SK-N-SH (cell line): ENCODE measurements around the gene CHRNB1. TPM values are rescaled to one million over a fixed set of nuclear protein-coding genes. Genes with fewer than 3 reads are reported as not detected.

ENCODE experiments used
- CTCF ChIA-PET: fragments of 300-600, 350-600 bp; formaldehyde crosslinking; extraction: SDS; loops from one replicate; lab custom pipeline; 2021; lab: Yijun Ruan, JAX
- POLR2A ChIA-PET: fragments of 350-600 bp; sonication (Branson Sonifier 250); formaldehyde crosslinking; extraction: SDS; loops from one replicate; lab custom pipeline; 2020; ENCODE audit warnings: antibody characterized with exemption, inconsistent platforms; lab: Yijun Ruan, JAX
- DNase-seq: peaks from one replicate; pipeline ENCODE4 v3.0.0; 2012
- H2AFZ ChIP-seq: fragments of 200-600 bp; sonication (generic); 2 replicates; pipeline ENCODE4 v1.8.1; 2016; ENCODE audit warnings: antibody characterized with exemption, mild to moderate bottlenecking, low read depth
- H3F3A ChIP-seq: fragments of 200-600 bp; sonication (generic); replicated peaks from 2 replicates; pipeline ENCODE3; 2016; ENCODE audit warnings: antibody characterized with exemption, mild to moderate bottlenecking; ENCODE audit not compliant: insufficient read depth
- H3K27ac ChIP-seq, 2 experiments: fragments of 200-500 bp in 1 of 2; fragments of 200-600 bp in 1 of 2; sonication (Bioruptor generic) in 1 of 2; sonication (generic), shearing (Covaris generic) in 1 of 2; 2 replicates each; pipeline versions ENCODE4 v1.5.1 to v1.6.1; 2014 to 2016; ENCODE audit warnings: low read depth in 2 of 2, inconsistent platforms in 1 of 2, low read length in 1 of 2, mild to moderate bottlenecking in 1 of 2, mixed read lengths in 1 of 2
- H3K27me3 ChIP-seq: fragments of 200-600 bp; sonication (generic), shearing (Covaris generic); 2 replicates; pipeline ENCODE4 v1.6.1; 2016; ENCODE audit warnings: mixed run types; ENCODE audit not compliant: insufficient read depth
- H3K36me3 ChIP-seq, 2 experiments: fragments of 200-500 bp in 1 of 2; fragments of 200-600 bp in 1 of 2; sonication (Bioruptor generic) in 1 of 2; sonication (generic) in 1 of 2; replicated peaks in 1 of 2; 2 replicates each; pipeline versions ENCODE3 to v1.5.1; 2014 to 2016; ENCODE audit warnings: low read length in 1 of 2, mild to moderate bottlenecking in 1 of 2; ENCODE audit not compliant: insufficient read depth in 2 of 2, control insufficient read depth in 1 of 2
- H3K4me1 ChIP-seq, 2 experiments: fragments of 200-500 bp in 1 of 2; fragments of 200-600 bp in 1 of 2; sonication (Bioruptor generic) in 1 of 2; sonication (generic), shearing (Covaris generic) in 1 of 2; 2 replicates each; pipeline versions ENCODE4 v1.5.1 to v1.6.1; 2014 to 2016; ENCODE audit warnings: low read depth in 1 of 2, low read length in 1 of 2, mixed run types in 1 of 2; ENCODE audit not compliant: insufficient read depth in 2 of 2, control insufficient read depth in 1 of 2
- H3K4me2 ChIP-seq: fragments of 200-600 bp; sonication (generic), shearing (Covaris generic); 2 replicates; pipeline ENCODE4 v1.6.1; 2017; ENCODE audit warnings: mixed run types
- H3K4me3 ChIP-seq, 2 experiments: fragments of 200-500 bp in 1 of 2; fragments of 200-600 bp in 1 of 2; sonication (Bioruptor generic) in 1 of 2; sonication (generic), shearing (Covaris generic) in 1 of 2; 2 replicates each; pipeline versions ENCODE4 v1.5.1 to v1.8.1; 2014 to 2016; ENCODE audit warnings: low read depth in 2 of 2, inconsistent platforms in 1 of 2, low read length in 1 of 2, mild to moderate bottlenecking in 1 of 2, mixed read lengths in 1 of 2, moderate library complexity in 1 of 2
- H3K79me2 ChIP-seq: fragments of 200-600 bp; sonication (generic); 2 replicates; pipeline ENCODE4 v1.8.1; 2017; ENCODE audit warnings: mild to moderate bottlenecking; ENCODE audit not compliant: insufficient read depth
- H3K9ac ChIP-seq: fragments of 200-600 bp; sonication (generic); 2 replicates; pipeline ENCODE4 v1.6.1; 2017; ENCODE audit warnings: mixed run types
- H3K9me2 ChIP-seq: fragments of 200-600 bp; sonication (generic); 2 replicates; pipeline ENCODE4 v1.6.1; 2017; ENCODE audit warnings: mixed run types
- H3K9me3 ChIP-seq: fragments of 200-600 bp; sonication (generic); 2 replicates; pipeline ENCODE4 v1.6.1; 2017; ENCODE audit warnings: mixed run types, mild to moderate bottlenecking, moderate library complexity
- H4K20me1 ChIP-seq: fragments of 200-600 bp; sonication (generic); 2 replicates; pipeline ENCODE4 v1.6.1; 2017; ENCODE audit warnings: mild to moderate bottlenecking, mixed run types; ENCODE audit not compliant: insufficient read depth
- CHD2 ChIP-seq: fragments of 150-350 bp; IDR thresholded peaks from 2 replicates; pipeline ENCODE4 v1.6.1; 2018; ENCODE audit warnings: low read length; ENCODE audit not compliant: partially characterized antibody
- EP300 ChIP-seq, 2 experiments: IDR thresholded peaks; 2 replicates each; pipeline versions ENCODE4 v1.4.0 to v1.6.1; 2012; ENCODE audit warnings: borderline replicate concordance in 1 of 2, low read depth in 1 of 2, low read length in 1 of 2
- FOXM1 ChIP-seq: IDR thresholded peaks from 2 replicates; pipeline ENCODE4 v1.4.0; 2012; ENCODE audit warnings: low read depth, mild to moderate bottlenecking
- GATA2 ChIP-seq: sonication (generic); formaldehyde crosslinking; IDR thresholded peaks from 2 replicates; pipeline ENCODE4 v1.5.0; 2020; ENCODE audit warnings: mild to moderate bottlenecking, missing genetic modification reagents
- JUND ChIP-seq: IDR thresholded peaks from 2 replicates; pipeline ENCODE4 v1.4.0; 2012
- RFX5 ChIP-seq: IDR thresholded peaks from 2 replicates; pipeline ENCODE4 v1.6.1; 2012; ENCODE audit warnings: mild to moderate bottlenecking, improper control_type of control experiment, low read length
- SMC3 ChIP-seq: IDR thresholded peaks from 2 replicates; pipeline ENCODE4 v1.6.1; 2012; ENCODE audit warnings: low read depth, low read length, improper control_type of control experiment
- TCF12 ChIP-seq: IDR thresholded peaks from 2 replicates; pipeline ENCODE4 v1.4.0; 2012
- WGBS: methylation state at CpG from one replicate; pipeline ENCODE4 v1.1.6; 2017; ENCODE audit warnings: low lambda C conversion rate; 5-methylcytosine and 5-hydroxymethylcytosine counted together
- polyA plus RNA-seq, 3 experiments: library from polyadenylated mRNA; depleted of rRNA; stranded (reverse); fragments of >200 nt; gene quantifications; 2 replicates each; pipeline ENCODE4 v1.2.3, GENCODE V29; 2012
- TF ChIP-seq, protein P1 (sequence below): IDR thresholded peaks from 2 replicates; pipeline ENCODE4 v1.4.0; 2012; ENCODE audit warnings: low read depth, borderline replicate concordance
- TF ChIP-seq, protein P2 (sequence below): fragments of 150-350 bp; IDR thresholded peaks from 2 replicates; pipeline ENCODE4 v1.6.1; 2016; ENCODE audit warnings: mild to moderate bottlenecking, low read depth, low read length
- TF ChIP-seq, protein P3 (sequence below): IDR thresholded peaks from 2 replicates; pipeline ENCODE4; 2012
- TF ChIP-seq, protein P4 (sequence below): IDR thresholded peaks from 2 replicates; pipeline ENCODE4 v1.6.1; 2012; ENCODE audit warnings: mild to moderate bottlenecking, low read depth, low read length, moderate library complexity

Gene CHRNB1
- polyA plus RNA-seq, 1 of the 3 experiments (the other 2 are of a cell fraction) = 26.8 TPM

DNA sequence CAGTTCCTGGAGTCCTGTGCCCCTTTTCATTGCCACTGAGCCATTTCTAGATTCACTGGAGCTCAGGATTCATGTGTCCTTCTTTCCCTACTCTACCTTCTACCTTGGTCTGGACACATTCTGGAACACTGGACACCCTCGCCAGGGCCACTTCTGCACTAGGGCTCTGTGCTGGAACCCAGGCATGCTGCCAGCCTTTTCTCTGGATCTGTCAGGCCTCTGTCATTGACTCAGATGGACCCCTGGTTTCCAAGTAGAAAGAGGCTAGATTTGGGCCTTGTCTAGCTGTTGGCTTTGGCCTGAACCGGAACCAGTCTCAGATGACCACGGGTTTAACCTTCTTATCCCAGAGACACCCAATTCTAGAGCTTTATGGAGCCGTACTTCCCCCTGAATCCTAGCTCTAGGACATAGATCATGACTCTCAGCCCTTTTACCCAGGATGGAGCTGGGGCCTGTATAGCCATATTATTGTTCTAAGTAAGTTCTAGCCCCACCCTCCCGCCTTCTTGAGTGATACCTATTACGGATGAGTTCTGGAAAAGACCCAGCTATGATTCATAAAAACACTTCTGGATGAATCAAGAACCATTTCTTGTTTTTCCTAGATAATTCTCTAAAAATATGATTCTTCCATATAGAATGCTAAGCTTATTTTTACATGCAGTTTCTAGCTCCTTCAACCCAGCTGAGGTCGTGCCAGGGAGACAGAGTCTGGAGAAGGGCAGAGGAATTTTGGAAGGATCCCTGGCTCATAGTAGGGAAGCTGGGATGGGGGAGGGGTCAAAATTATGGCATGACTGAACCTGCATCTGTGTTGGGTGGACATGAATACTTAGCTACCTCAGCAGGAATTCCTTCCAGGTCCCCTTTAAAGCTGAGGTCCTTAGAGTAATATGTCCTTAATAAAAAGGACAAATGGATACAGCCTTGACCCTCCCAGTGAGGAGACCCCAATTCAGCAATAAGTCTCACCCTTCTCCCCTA is 1.1 kb upstream of the CHRNB1 start:
- TF ChIP-seq, protein P1, sequence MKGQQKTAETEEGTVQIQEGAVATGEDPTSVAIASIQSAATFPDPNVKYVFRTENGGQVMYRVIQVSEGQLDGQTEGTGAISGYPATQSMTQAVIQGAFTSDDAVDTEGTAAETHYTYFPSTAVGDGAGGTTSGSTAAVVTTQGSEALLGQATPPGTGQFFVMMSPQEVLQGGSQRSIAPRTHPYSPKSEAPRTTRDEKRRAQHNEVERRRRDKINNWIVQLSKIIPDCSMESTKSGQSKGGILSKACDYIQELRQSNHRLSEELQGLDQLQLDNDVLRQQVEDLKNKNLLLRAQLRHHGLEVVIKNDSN = no peak
- TF ChIP-seq RFX5 (no peak), TCF12 (no peak), FOXM1 (no peak), SMC3 (no peak), CHD2 (no peak), JUND (no peak), GATA2 (CRISPR knock-in tag) (no peak), EP300 (IDR thresholded peaks at IDR 0.05; ENCODE audit: borderline replicate concordance in 1 of 2, low read depth in 1 of 2, low read length in 1 of 2) (no peak)
- TF ChIP-seq, protein P2, sequence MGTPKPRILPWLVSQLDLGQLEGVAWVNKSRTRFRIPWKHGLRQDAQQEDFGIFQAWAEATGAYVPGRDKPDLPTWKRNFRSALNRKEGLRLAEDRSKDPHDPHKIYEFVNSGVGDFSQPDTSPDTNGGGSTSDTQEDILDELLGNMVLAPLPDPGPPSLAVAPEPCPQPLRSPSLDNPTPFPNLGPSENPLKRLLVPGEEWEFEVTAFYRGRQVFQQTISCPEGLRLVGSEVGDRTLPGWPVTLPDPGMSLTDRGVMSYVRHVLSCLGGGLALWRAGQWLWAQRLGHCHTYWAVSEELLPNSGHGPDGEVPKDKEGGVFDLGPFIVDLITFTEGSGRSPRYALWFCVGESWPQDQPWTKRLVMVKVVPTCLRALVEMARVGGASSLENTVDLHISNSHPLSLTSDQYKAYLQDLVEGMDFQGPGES = no peak
- TF ChIP-seq, protein P3, sequence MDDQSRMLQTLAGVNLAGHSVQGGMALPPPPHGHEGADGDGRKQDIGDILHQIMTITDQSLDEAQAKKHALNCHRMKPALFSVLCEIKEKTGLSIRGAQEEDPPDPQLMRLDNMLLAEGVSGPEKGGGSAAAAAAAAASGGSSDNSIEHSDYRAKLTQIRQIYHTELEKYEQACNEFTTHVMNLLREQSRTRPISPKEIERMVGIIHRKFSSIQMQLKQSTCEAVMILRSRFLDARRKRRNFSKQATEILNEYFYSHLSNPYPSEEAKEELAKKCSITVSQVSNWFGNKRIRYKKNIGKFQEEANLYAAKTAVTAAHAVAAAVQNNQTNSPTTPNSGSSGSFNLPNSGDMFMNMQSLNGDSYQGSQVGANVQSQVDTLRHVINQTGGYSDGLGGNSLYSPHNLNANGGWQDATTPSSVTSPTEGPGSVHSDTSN = no peak
- TF ChIP-seq, protein P4, sequence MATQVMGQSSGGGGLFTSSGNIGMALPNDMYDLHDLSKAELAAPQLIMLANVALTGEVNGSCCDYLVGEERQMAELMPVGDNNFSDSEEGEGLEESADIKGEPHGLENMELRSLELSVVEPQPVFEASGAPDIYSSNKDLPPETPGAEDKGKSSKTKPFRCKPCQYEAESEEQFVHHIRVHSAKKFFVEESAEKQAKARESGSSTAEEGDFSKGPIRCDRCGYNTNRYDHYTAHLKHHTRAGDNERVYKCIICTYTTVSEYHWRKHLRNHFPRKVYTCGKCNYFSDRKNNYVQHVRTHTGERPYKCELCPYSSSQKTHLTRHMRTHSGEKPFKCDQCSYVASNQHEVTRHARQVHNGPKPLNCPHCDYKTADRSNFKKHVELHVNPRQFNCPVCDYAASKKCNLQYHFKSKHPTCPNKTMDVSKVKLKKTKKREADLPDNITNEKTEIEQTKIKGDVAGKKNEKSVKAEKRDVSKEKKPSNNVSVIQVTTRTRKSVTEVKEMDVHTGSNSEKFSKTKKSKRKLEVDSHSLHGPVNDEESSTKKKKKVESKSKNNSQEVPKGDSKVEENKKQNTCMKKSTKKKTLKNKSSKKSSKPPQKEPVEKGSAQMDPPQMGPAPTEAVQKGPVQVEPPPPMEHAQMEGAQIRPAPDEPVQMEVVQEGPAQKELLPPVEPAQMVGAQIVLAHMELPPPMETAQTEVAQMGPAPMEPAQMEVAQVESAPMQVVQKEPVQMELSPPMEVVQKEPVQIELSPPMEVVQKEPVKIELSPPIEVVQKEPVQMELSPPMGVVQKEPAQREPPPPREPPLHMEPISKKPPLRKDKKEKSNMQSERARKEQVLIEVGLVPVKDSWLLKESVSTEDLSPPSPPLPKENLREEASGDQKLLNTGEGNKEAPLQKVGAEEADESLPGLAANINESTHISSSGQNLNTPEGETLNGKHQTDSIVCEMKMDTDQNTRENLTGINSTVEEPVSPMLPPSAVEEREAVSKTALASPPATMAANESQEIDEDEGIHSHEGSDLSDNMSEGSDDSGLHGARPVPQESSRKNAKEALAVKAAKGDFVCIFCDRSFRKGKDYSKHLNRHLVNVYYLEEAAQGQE = no peak
- Histone ChIP-seq H3K36me3 (no peaks in the 10 kb centered on the region), H3K27me3 (no peaks in the 10 kb centered on the region), H3K9me2 (no peaks in the 10 kb centered on the region), H3K4me3 (no peak overlapping the region), H3F3A (peaks cover 18% of the 10 kb centered on the region), H3K9ac (no peak overlapping the region), H3K9me3 (no peaks in the 10 kb centered on the region), H2AFZ (no peak overlapping the region), H4K20me1 (no peaks in the 10 kb centered on the region), H3K4me1 (peaks cover 7 to 21% of the 10 kb centered on the region in 2 experiments; a peak in 2 of 4 replicates), H3K79me2 (no peaks in the 10 kb centered on the region), H3K27ac (no peak overlapping the region), H3K4me2 (no peak overlapping the region)
- POLR2A ChIA-PET = interaction anchor here (0.5 to 1.4 kb wide), 3 partner anchors 40 to 176 kb away, joined by 3 to 6 read pairs (median 3); partner anchors contain the start of genes POLR2A and SENP3
- CTCF ChIA-PET = interaction anchor here (0.9 to 1.8 kb wide), 7 partner anchors 8 to 97 kb away, joined by 3 to 8 read pairs (median 3); partner anchors contain the start of genes SPEM2 and TMEM102
- WGBS = 69% methylated on average over 7 of the region's 7 CpGs
- no peak for DNase-seq
